ENCODE measurements around the gene PPDPF. TPM values are rescaled to one million over a fixed set of nuclear protein-coding genes. Genes with fewer than 3 reads are reported as not detected.

Gene PPDPF
- total and polyA plus RNA-seq, 9 donors = 47.3 to 370 (median 186) TPM

DNA sequence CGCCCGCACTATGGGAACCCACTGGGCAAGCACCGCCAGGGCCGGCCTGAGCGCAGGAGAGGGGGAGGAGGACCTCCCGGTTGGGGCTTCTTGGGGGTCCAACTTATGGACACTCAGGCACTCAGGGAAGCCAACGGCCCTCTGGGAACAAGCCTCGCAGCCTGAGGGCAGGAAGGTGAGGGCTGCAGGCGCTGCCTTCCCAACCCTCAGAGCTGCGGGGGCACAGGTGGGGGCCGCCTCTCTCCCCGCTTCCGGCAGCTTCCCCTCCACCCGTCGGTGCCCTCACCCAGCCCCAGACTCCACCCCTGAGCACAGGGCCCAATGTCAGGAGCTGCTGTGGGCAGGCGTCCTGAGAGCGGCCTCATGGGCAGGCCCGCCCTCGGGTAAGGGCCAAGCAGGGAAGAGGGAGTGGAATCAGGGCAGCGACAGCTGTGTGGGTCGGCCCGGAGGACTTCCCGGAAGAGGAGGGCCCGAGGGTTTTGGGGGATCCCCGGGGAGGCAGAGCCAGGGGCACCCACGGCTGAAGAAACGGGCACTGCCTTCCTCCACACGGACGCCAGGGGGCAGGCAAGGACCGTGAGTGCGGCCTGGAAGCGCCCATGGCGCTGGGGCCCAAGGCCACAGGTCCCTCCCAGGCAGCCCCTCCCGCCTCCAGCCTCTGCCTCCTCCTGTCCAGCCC is 17.1 kb downstream of the PPDPF start:
- H3K4me3 ChIP-seq (ENCODE audit: low read length) = no peak overlapping the region
- H3K27ac ChIP-seq (ENCODE audit: low read length) = no peak overlapping the region
- H3K27me3 ChIP-seq (ENCODE audit: control insufficient read depth, insufficient read depth, low read length) = peaks cover 24% of the 10 kb centered on the region
- no peaks in the 10 kb centered on the region for H3K36me3 ChIP-seq (ENCODE audit: control insufficient read depth, insufficient read depth, low read length)
- 24% methylated on average over 25 of the region's 34 CpGs for WGBS (ENCODE audit: insufficient coverage)
- DNase-seq = peak; percentile 81
- H3K9me3 ChIP-seq (replicated peaks; ENCODE audit: control insufficient read depth, low read depth, low read length) = no peaks in the 10 kb centered on the region
- peaks cover 30% of the 10 kb centered on the region for H3K4me1 ChIP-seq (ENCODE audit: control insufficient read depth, insufficient read depth, low read length)

DNA sequence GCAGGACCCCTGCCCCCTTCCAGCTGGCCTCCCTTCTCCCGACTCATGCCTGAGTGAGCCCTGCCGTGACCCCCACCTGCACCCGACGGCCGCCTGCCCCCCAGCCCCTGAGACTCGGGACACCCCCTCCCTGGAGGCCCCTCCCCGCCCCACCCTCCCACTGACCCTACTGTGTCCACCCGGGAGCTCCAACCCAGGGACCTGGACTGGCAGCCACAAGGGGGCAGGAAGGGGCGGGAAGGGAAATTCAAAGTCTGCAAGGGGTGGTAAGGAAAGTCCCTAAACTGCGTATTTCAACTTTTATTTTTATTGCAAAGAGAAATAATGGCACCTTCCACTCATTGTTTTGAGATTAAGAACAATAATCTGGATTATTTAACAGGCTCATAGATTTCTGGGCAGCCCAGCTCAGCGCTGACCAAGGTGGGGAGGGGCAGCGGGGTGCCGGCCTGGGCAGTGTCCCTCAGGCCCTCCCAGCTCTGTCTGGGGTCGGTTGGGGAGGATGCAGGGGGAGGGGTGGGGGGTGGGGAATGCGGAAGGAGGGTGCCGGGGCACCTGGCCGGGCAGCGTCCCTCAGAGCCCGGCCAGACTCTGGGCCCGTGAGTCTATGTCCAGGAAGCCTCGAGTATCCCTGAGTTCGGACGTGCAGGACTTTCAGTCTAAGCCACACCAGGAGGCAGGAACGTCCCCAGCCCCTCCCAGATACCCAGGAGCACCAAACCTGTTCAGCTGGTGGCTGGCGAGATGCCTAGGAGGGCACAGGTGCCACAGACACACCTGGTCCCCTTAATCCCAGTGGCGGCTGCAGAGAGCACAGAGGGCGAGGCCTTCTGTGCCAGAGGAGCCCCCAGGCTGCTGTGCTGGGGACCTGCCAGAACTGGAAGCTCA is 17.9 kb downstream of the PPDPF start:
- Histone ChIP-seq H3K4me3 (ENCODE audit: low read length) (no peak overlapping the region), H3K36me3 (ENCODE audit: control insufficient read depth, insufficient read depth, low read length) (no peaks in the 10 kb centered on the region), H3K27me3 (ENCODE audit: control insufficient read depth, insufficient read depth, low read length) (peaks cover 22% of the 10 kb centered on the region), H3K27ac (ENCODE audit: low read length) (no peak overlapping the region), H3K9me3 (replicated peaks; ENCODE audit: control insufficient read depth, low read depth, low read length) (no peaks in the 10 kb centered on the region), H3K4me1 (ENCODE audit: control insufficient read depth, insufficient read depth, low read length) (peaks cover 30% of the 10 kb centered on the region)
- no peak for DNase-seq
- WGBS (ENCODE audit: insufficient coverage) = 69% methylated on average over 14 of the region's 27 CpGs

DNA sequence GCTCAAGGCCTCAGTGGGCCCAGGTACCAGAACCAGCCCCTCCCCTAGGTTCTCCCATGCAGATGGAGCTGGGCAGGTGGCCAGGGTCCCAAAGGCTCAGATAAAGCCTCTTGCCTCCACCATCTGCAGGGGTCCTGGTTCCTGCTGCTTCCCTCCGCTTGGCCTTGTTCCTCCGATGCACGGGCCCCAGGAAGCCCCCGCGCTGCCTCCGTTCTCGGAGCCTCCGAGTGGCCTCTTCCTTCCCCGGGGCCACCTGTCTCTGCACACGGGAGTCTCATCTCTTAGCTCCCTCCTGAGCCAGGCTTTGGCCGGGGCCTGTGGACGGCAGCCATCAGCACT is 18.5 kb downstream of the PPDPF start:
- Histone ChIP-seq H3K36me3 (ENCODE audit: control insufficient read depth, insufficient read depth, low read length) (no peaks in the 10 kb centered on the region), H3K27me3 (ENCODE audit: control insufficient read depth, insufficient read depth, low read length) (peaks cover 16% of the 10 kb centered on the region), H3K9me3 (replicated peaks; ENCODE audit: control insufficient read depth, low read depth, low read length) (no peaks in the 10 kb centered on the region), H3K27ac (ENCODE audit: low read length) (no peak overlapping the region), H3K4me3 (ENCODE audit: low read length) (no peak overlapping the region), H3K4me1 (ENCODE audit: control insufficient read depth, insufficient read depth, low read length) (peaks cover 25% of the 10 kb centered on the region)
- DNase-seq = no peak
- WGBS (ENCODE audit: insufficient coverage) = 64% methylated on average over 12 of the region's 12 CpGs

DNA sequence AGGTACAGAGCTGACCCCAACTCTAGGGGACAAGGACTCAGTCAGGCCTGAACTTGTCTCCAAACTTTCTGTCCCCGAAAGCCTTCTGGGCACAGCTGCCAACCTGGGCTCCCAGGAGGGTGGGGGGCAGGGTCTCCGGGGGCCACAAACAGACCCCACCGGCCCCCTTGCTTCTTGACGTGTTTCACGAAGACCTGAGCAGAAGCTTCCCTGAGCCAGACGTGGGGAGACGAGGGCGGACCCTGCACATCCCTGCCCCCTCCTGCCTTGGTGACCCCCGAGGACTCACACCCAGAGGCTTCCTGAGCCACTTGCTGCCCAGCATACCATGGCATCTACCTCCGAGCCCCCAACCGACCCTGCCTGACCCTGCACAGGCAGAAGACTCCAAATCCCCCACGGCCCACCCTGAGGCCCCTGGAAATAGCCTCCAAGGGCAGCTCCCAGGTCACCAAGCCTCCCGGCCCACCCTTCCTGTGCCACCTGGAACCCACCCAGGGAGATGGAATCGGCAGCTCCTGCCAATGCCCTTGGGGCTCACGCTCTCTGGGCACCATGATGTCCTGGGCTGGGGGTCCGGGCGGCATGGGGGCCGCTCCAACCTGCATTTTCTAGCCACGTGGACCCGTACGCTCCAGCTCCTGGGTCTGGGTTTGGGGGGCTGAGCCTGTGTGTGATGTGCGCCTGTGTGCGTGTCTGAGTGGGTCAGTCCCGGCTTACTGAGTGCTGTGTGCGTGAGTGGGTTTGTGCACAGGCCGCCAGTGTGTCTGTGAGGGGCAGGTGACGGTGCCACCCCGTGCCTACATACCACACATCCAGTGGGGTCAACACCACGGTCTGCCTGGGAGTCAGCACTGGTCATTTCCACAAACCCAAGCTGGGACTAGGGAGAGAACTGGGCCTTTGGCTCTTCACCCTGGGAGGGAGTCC is 19.1 kb downstream of the PPDPF start:
- Histone ChIP-seq H3K9me3 (replicated peaks; ENCODE audit: control insufficient read depth, low read depth, low read length) (no peaks in the 10 kb centered on the region), H3K36me3 (ENCODE audit: control insufficient read depth, insufficient read depth, low read length) (no peaks in the 10 kb centered on the region), H3K4me3 (ENCODE audit: low read length) (no peak overlapping the region), H3K27me3 (ENCODE audit: control insufficient read depth, insufficient read depth, low read length) (peaks cover 12% of the 10 kb centered on the region), H3K4me1 (ENCODE audit: control insufficient read depth, insufficient read depth, low read length) (peaks cover 21% of the 10 kb centered on the region), H3K27ac (ENCODE audit: low read length) (no peak overlapping the region)
- DNase-seq = no peak
- WGBS (ENCODE audit: insufficient coverage) = 85% methylated on average over 25 of the region's 29 CpGs

DNA sequence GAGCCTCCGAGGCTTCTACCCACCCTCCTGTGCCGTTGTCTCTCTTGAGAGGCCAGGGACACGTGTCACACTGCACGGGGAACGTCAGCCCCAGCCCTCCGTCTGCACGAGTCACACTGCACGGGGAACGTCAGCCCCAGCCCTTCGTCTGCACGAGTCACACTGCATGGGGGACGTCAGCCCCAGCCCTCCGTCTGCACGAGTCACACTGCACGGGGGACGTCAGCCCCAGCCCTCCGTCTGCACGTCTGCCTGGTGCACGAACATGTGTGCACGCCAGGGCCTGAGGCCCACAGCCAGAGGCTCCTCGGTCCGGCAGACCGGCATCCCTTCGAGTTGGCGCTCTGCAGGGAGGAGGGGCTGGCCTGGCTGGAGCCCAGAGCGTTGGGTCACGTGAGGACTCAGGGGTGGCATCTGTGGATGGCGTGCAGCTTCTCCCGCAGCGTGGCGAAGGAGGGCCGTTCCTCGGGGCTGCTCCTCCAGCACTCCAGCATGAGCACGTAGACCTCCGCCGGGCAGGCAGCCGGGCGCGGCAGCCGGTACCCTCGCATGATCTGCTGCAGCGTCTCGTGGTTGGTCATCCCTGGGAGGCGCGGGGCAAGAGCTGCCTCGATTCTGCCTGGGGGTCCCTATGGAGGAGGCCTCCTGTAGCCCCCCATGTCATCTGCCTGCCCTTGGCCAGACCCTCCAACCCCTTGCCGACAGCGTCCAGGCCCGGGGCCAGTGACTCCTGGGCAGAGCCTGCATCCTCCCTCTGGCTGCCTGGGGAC is 20.0 kb downstream of the PPDPF start:
- Histone ChIP-seq H3K27me3 (ENCODE audit: control insufficient read depth, insufficient read depth, low read length) (peaks cover 11% of the 10 kb centered on the region), H3K4me3 (ENCODE audit: low read length) (no peak overlapping the region), H3K27ac (ENCODE audit: low read length) (no peak overlapping the region), H3K4me1 (ENCODE audit: control insufficient read depth, insufficient read depth, low read length) (peaks cover 16% of the 10 kb centered on the region), H3K36me3 (ENCODE audit: control insufficient read depth, insufficient read depth, low read length) (no peaks in the 10 kb centered on the region), H3K9me3 (replicated peaks; ENCODE audit: control insufficient read depth, low read depth, low read length) (no peaks in the 10 kb centered on the region)
- no peak for DNase-seq
- WGBS (ENCODE audit: insufficient coverage) = 60% methylated on average over 48 of the region's 49 CpGs

- peaks cover 14% of the 10 kb centered on the region for H3K4me1 ChIP-seq (ENCODE audit: control insufficient read depth, insufficient read depth, low read length)
- no peaks in the 10 kb centered on the region for H3K9me3 ChIP-seq (replicated peaks; ENCODE audit: control insufficient read depth, low read depth, low read length)
- H3K36me3 ChIP-seq (ENCODE audit: control insufficient read depth, insufficient read depth, low read length) = no peaks in the 10 kb centered on the region
- WGBS (ENCODE audit: insufficient coverage) = 91% methylated on average over 27 of the region's 28 CpGs
- H3K27ac ChIP-seq (ENCODE audit: low read length) = no peak overlapping the region
- H3K4me3 ChIP-seq (ENCODE audit: low read length) = no peak overlapping the region
- H3K27me3 ChIP-seq (ENCODE audit: control insufficient read depth, insufficient read depth, low read length) = peaks cover 15% of the 10 kb centered on the region
- no peak for DNase-seq
Observed at GRCh38 chr20:63541371-63541770, 20.8 kb downstream of the PPDPF start.

- 82% methylated on average over 33 of the region's 36 CpGs for WGBS (ENCODE audit: insufficient coverage)
- Histone ChIP-seq H3K27ac (ENCODE audit: low read length) (no peak overlapping the region), H3K36me3 (ENCODE audit: control insufficient read depth, insufficient read depth, low read length) (no peaks in the 10 kb centered on the region), H3K4me1 (ENCODE audit: control insufficient read depth, insufficient read depth, low read length) (peaks cover 10% of the 10 kb centered on the region), H3K4me3 (ENCODE audit: low read length) (no peak overlapping the region), H3K27me3 (ENCODE audit: control insufficient read depth, insufficient read depth, low read length) (peaks cover 23% of the 10 kb centered on the region), H3K9me3 (replicated peaks; ENCODE audit: control insufficient read depth, low read depth, low read length) (no peaks in the 10 kb centered on the region)
- DNase-seq = no peak
Observed at GRCh38 chr20:63542031-63542559, 21.5 kb downstream of the PPDPF start.

- 77% methylated on average over 10 of the region's 10 CpGs for WGBS (ENCODE audit: insufficient coverage)
- Histone ChIP-seq H3K9me3 (replicated peaks; ENCODE audit: control insufficient read depth, low read depth, low read length) (no peaks in the 10 kb centered on the region), H3K36me3 (ENCODE audit: control insufficient read depth, insufficient read depth, low read length) (no peaks in the 10 kb centered on the region), H3K27ac (ENCODE audit: low read length) (no peak overlapping the region), H3K4me3 (ENCODE audit: low read length) (no peak overlapping the region), H3K27me3 (ENCODE audit: control insufficient read depth, insufficient read depth, low read length) (peaks cover 29% of the 10 kb centered on the region), H3K4me1 (ENCODE audit: control insufficient read depth, insufficient read depth, low read length) (peaks cover 5% of the 10 kb centered on the region)
- DNase-seq = no peak
Observed at GRCh38 chr20:63542696-63543095, 22.1 kb downstream of the PPDPF start.

- Histone ChIP-seq H3K9me3 (replicated peaks; ENCODE audit: control insufficient read depth, low read depth, low read length) (no peaks in the 10 kb centered on the region), H3K27ac (ENCODE audit: low read length) (no peak overlapping the region), H3K36me3 (ENCODE audit: control insufficient read depth, insufficient read depth, low read length) (no peaks in the 10 kb centered on the region), H3K4me3 (ENCODE audit: low read length) (no peak overlapping the region), H3K4me1 (ENCODE audit: control insufficient read depth, insufficient read depth, low read length) (peaks cover 2% of the 10 kb centered on the region), H3K27me3 (ENCODE audit: control insufficient read depth, insufficient read depth, low read length) (peaks cover 33% of the 10 kb centered on the region)
- DNase-seq = no peak
- WGBS (ENCODE audit: insufficient coverage) = 73% methylated on average over 8 of the region's 10 CpGs
Observed at GRCh38 chr20:63543131-63543530, 22.6 kb downstream of the PPDPF start.

All from muscle of leg (tissue), 11 donors.